Caco-2 (cell line): Measurements from ENCODE around the gene PCDHGA2. TPM values are rescaled to one million over a fixed set of nuclear protein-coding genes. Genes with fewer than 3 reads are reported as not detected.

Experiments used
- total RNA-seq: library from RNA; stranded (reverse); gene quantifications from 2 replicates; pipeline ENCODE4 v1.2.3, GENCODE V29; 2022

PCDHGA2 gene
- total RNA-seq, 1 experiment from 2014 or later, result 0.20 TPM

Other genes with a start within 250 kb of the PCDHGA2 start
- gene PCDHB2, start 244.1 kb upstream of the PCDHGA2 start, total RNA-seq, result 0.20 and 0.21 TPM in 2 replicates
- not detected in 2 replicates for gene PCDHB3, start 238.3 kb upstream of the PCDHGA2 start, total RNA-seq
- not detected in 2 replicates for gene PCDHB4, start 216.9 kb upstream of the PCDHGA2 start, total RNA-seq
- not detected in 2 replicates for gene PCDHB5, start 203.6 kb upstream of the PCDHGA2 start, total RNA-seq
- gene PCDHB6, start 188.7 kb upstream of the PCDHGA2 start, total RNA-seq, result not detected in 2 replicates
- not detected in 2 replicates for gene PCDHB7, start 166.1 kb upstream of the PCDHGA2 start, total RNA-seq
- gene PCDHB8, start 161.0 kb upstream of the PCDHGA2 start, total RNA-seq, result not detected in 2 replicates
- 0.07 TPM in 1 of 2 replicates, not detected in the other for gene PCDHB16, start 156.4 kb upstream of the PCDHGA2 start, total RNA-seq
- gene PCDHB9, start 151.6 kb upstream of the PCDHGA2 start, total RNA-seq, result not detected in 2 replicates
- gene PCDHB10, start 146.4 kb upstream of the PCDHGA2 start, total RNA-seq, result 0.09 TPM in 1 of 2 replicates, not detected in the other
- 0.12 TPM in 1 of 2 replicates, not detected in the other for gene PCDHB11, start 139.1 kb upstream of the PCDHGA2 start, total RNA-seq
- gene PCDHB12, start 130.0 kb upstream of the PCDHGA2 start, total RNA-seq, result 0.12 TPM in 1 of 2 replicates, not detected in the other
- 0.12 TPM in 1 of 2 replicates, not detected in the other for gene PCDHB13, start 124.8 kb upstream of the PCDHGA2 start, total RNA-seq
- 0.41 and 0.44 TPM in 2 replicates for gene PCDHB14, start 115.4 kb upstream of the PCDHGA2 start, total RNA-seq
- 0.21 TPM in 1 of 2 replicates, not detected in the other for gene PCDHB15, start 93.4 kb upstream of the PCDHGA2 start, total RNA-seq
- 0.64 and 0.67 TPM in 2 replicates for gene SLC25A2, start 34.7 kb upstream of the PCDHGA2 start, total RNA-seq
- gene TAF7, start 18.0 kb upstream of the PCDHGA2 start, total RNA-seq, result 77.2 and 78.7 TPM in 2 replicates
- gene PCDHGA1, start 8.2 kb upstream of the PCDHGA2 start, total RNA-seq, result 0.64 and 1.1 TPM in 2 replicates
- 0.11 TPM in 1 of 2 replicates, not detected in the other for gene PCDHGA3, start 5.1 kb downstream of the PCDHGA2 start, total RNA-seq
- 0.60 and 0.66 TPM in 2 replicates for gene PCDHGB1, start 11.3 kb downstream of the PCDHGA2 start, total RNA-seq
- 0.49 and 0.54 TPM in 2 replicates for gene PCDHGA4, start 16.3 kb downstream of the PCDHGA2 start, total RNA-seq
- 1.00 and 1.3 TPM in 2 replicates for gene PCDHGB2, start 21.2 kb downstream of the PCDHGA2 start, total RNA-seq
- 0.57 and 0.72 TPM in 2 replicates for gene PCDHGA5, start 25.4 kb downstream of the PCDHGA2 start, total RNA-seq
- 0.54 and 0.60 TPM in 2 replicates for gene PCDHGB3, start 31.5 kb downstream of the PCDHGA2 start, total RNA-seq
- 0.49 and 0.79 TPM in 2 replicates for gene PCDHGA6, start 35.1 kb downstream of the PCDHGA2 start, total RNA-seq
- 0.09 and 0.43 TPM in 2 replicates for gene PCDHGA7, start 44.0 kb downstream of the PCDHGA2 start, total RNA-seq
- 0.12 and 0.14 TPM in 2 replicates for gene PCDHGB4, start 48.9 kb downstream of the PCDHGA2 start, total RNA-seq
- 0.14 and 0.18 TPM in 2 replicates for gene PCDHGA8, start 53.9 kb downstream of the PCDHGA2 start, total RNA-seq
- 13.2 and 13.4 TPM in 2 replicates for gene PCDHGB5, start 59.2 kb downstream of the PCDHGA2 start, total RNA-seq
- gene PCDHGA9, start 64.0 kb downstream of the PCDHGA2 start, total RNA-seq, result 2.8 and 4.4 TPM in 2 replicates
- 2.5 and 2.8 TPM in 2 replicates for gene PCDHGB6, start 69.3 kb downstream of the PCDHGA2 start, total RNA-seq
- gene PCDHGA10, start 74.2 kb downstream of the PCDHGA2 start, total RNA-seq, result 2.9 and 3.6 TPM in 2 replicates
- gene PCDHGB7, start 78.9 kb downstream of the PCDHGA2 start, total RNA-seq, result 2.3 and 2.4 TPM in 2 replicates
- 1.2 and 1.9 TPM in 2 replicates for gene PCDHGA11, start 82.3 kb downstream of the PCDHGA2 start, total RNA-seq
- gene PCDHGA12, start 91.7 kb downstream of the PCDHGA2 start, total RNA-seq, result 0.52 and 1.0 TPM in 2 replicates
- 1.3 and 2.9 TPM in 2 replicates for gene PCDHGC3, start 137.2 kb downstream of the PCDHGA2 start, total RNA-seq
- gene PCDHGC4, start 146.3 kb downstream of the PCDHGA2 start, total RNA-seq, result 0.28 and 0.39 TPM in 2 replicates
- 0.21 and 0.25 TPM in 2 replicates for gene PCDHGC5, start 150.3 kb downstream of the PCDHGA2 start, total RNA-seq